Muscle of leg (tissue), 11 donors: ENCODE data around the gene KCNB1. TPM values are rescaled to one million over a fixed set of nuclear protein-coding genes. Genes with fewer than 3 reads are reported as not detected.

Source experiments
- DNase-seq: peaks from one replicate; pipeline ENCODE4 v3.0.0; 2013
- H3K27ac ChIP-seq: one replicate; pipeline ENCODE4 v1.5.1; 2013; ENCODE audit warnings: mild to moderate bottlenecking, low read length, control low read depth
- H3K27me3 ChIP-seq: one replicate; pipeline ENCODE4 v1.6.1; 2013; ENCODE audit warnings: low read length; ENCODE audit not compliant: control insufficient read depth, insufficient read depth
- H3K36me3 ChIP-seq: one replicate; pipeline ENCODE4 v1.6.1; 2013; ENCODE audit warnings: low read length; ENCODE audit not compliant: control insufficient read depth, insufficient read depth
- H3K4me1 ChIP-seq: one replicate; pipeline ENCODE4 v1.6.1; 2013; ENCODE audit warnings: low read length; ENCODE audit not compliant: control insufficient read depth, insufficient read depth
- H3K4me3 ChIP-seq: one replicate; pipeline ENCODE4 v1.5.1; 2013; ENCODE audit warnings: low read length, control low read depth
- H3K9me3 ChIP-seq: replicated peaks from 2 replicates; pipeline ENCODE4 v1.6.1; 2013; ENCODE audit warnings: low read depth, low read length; ENCODE audit not compliant: control insufficient read depth
- WGBS: methylation state at CpG from one replicate; pipeline ENCODE4 v1.1.5; 2013; ENCODE audit warnings: missing lambda C conversion rate; ENCODE audit not compliant: insufficient coverage; 5-methylcytosine and 5-hydroxymethylcytosine counted together
- polyA plus RNA-seq, 8 donors: library from polyadenylated mRNA; unstranded; fragments of 120-200 nt; gene quantifications; one replicate each; pipeline versions ENCODE4 v1.2.1 to v1.2.3, GENCODE V29; 2013; ENCODE audit warnings: inconsistent platforms in 1 of 8, low replicate concordance in 1 of 8; ENCODE audit not compliant: insufficient read length in 8 of 8, insufficient read depth in 1 of 8
- total RNA-seq: library from RNA; stranded (reverse); fragments of 120-200 nt; gene quantifications from one replicate; pipeline ENCODE4 v1.2.4, GENCODE V29; 2013

KCNB1 gene
- total and polyA plus RNA-seq, 9 donors, result 2.7 to 8.7 (median 5.4) TPM

GRCh38 chr20:49379338-49379737, 103.1 kb downstream of the KCNB1 start:
- Histone ChIP-seq H3K4me1 (peaks cover 14% of the 10 kb centered on the region), H3K27ac (no peak overlapping the region), H3K4me3 (no peak overlapping the region), H3K27me3 (no peaks in the 10 kb centered on the region), H3K9me3 (no peaks in the 10 kb centered on the region), H3K36me3 (no peaks in the 10 kb centered on the region)
- no peak for DNase-seq
- 70% methylated on average over 4 of the region's 7 CpGs for WGBS

- Histone ChIP-seq H3K36me3 (no peaks in the 10 kb centered on the region), H3K4me3 (no peak overlapping the region), H3K27me3 (no peaks in the 10 kb centered on the region), H3K4me1 (peaks cover 14% of the 10 kb centered on the region), H3K27ac (no peak overlapping the region), H3K9me3 (no peaks in the 10 kb centered on the region)
- no peak for DNase-seq
- WGBS, result 40% methylated on average over 2 of the region's 4 CpGs
These were observed 105.1 kb downstream of the KCNB1 start for GRCh38 chr20:49377326-49377725.

- no CpG with 5 or more reads among the region's 3 CpGs for WGBS
- H3K4me1 ChIP-seq, result peaks cover 3% of the 10 kb centered on the region
- no peaks in the 10 kb centered on the region for H3K9me3 ChIP-seq
- H3K27ac ChIP-seq, result no peak overlapping the region
- H3K36me3 ChIP-seq, result no peaks in the 10 kb centered on the region
- H3K4me3 ChIP-seq, result no peak overlapping the region
- DNase-seq, result no peak
- no peaks in the 10 kb centered on the region for H3K27me3 ChIP-seq
These were observed 107.3 kb downstream of the KCNB1 start for GRCh38 chr20:49375170-49375569.

- DNase-seq, result no peak
- H3K4me1 ChIP-seq, result peaks cover 3% of the 10 kb centered on the region
- H3K27me3 ChIP-seq, result no peaks in the 10 kb centered on the region
- H3K4me3 ChIP-seq, result no peak overlapping the region
- no peaks in the 10 kb centered on the region for H3K9me3 ChIP-seq
- H3K27ac ChIP-seq, result no peak overlapping the region
- no peaks in the 10 kb centered on the region for H3K36me3 ChIP-seq
- WGBS, result 100% methylated on average over 1 of the region's 9 CpGs
These were observed 110.3 kb downstream of the KCNB1 start for GRCh38 chr20:49372095-49372734.

- no peak overlapping the region for H3K4me3 ChIP-seq
- no peaks in the 10 kb centered on the region for H3K36me3 ChIP-seq
- H3K4me1 ChIP-seq, result peaks cover 16% of the 10 kb centered on the region
- H3K27me3 ChIP-seq, result no peaks in the 10 kb centered on the region
- WGBS, result 29% methylated on average over 2 of the region's 5 CpGs
- DNase-seq, result no peak
- no peak overlapping the region for H3K27ac ChIP-seq
- H3K9me3 ChIP-seq, result no peaks in the 10 kb centered on the region
These were observed 113.9 kb downstream of the KCNB1 start for GRCh38 chr20:49368596-49368995.

- H3K4me3 ChIP-seq, result no peak overlapping the region
- no peaks in the 10 kb centered on the region for H3K27me3 ChIP-seq
- no peaks in the 10 kb centered on the region for H3K36me3 ChIP-seq
- H3K9me3 ChIP-seq, result no peaks in the 10 kb centered on the region
- no peak for DNase-seq
- no peak overlapping the region for H3K27ac ChIP-seq
- WGBS, result 33% methylated on average over 3 of the region's 5 CpGs
- H3K4me1 ChIP-seq, result peaks cover 16% of the 10 kb centered on the region
These were observed 115.4 kb downstream of the KCNB1 start for GRCh38 chr20:49367113-49367512.

- Histone ChIP-seq H3K9me3 (no peaks in the 10 kb centered on the region), H3K36me3 (no peaks in the 10 kb centered on the region)
- WGBS, result 0% methylated on average over 1 of the region's 1 CpG
These were observed 115.8 kb downstream of the KCNB1 start for GRCh38 chr20:49366687-49367086.

GRCh38 chr20:49361862-49362660, 120.4 kb downstream of the KCNB1 start:
- Histone ChIP-seq H3K4me3 (no peak overlapping the region), H3K27me3 (no peaks in the 10 kb centered on the region), H3K27ac (no peak overlapping the region), H3K36me3 (no peaks in the 10 kb centered on the region), H3K9me3 (no peaks in the 10 kb centered on the region), H3K4me1 (peaks cover 12% of the 10 kb centered on the region)
- no peak for DNase-seq
- WGBS, result no CpG with 5 or more reads among the region's 4 CpGs

More at GRCh38 chr20:49366687-49367086, 115.8 kb downstream of the KCNB1 start:
- Histone ChIP-seq H3K4me3 (no peak overlapping the region), H3K27ac (no peak overlapping the region), H3K4me1 (peaks cover 16% of the 10 kb centered on the region), H3K27me3 (no peaks in the 10 kb centered on the region)
- no peak for DNase-seq

- no peak for DNase-seq
- H3K36me3 ChIP-seq, result no peaks in the 10 kb centered on the region
- no peak overlapping the region for H3K4me3 ChIP-seq
- H3K27ac ChIP-seq, result no peak overlapping the region
- peaks cover 9% of the 10 kb centered on the region for H3K4me1 ChIP-seq
- H3K9me3 ChIP-seq, result no peaks in the 10 kb centered on the region
- 61% methylated on average over 3 of the region's 6 CpGs for WGBS
- H3K27me3 ChIP-seq, result no peaks in the 10 kb centered on the region
These were observed 122.1 kb downstream of the KCNB1 start for GRCh38 chr20:49360242-49360968.

GRCh38 chr20:49356676-49357075, 125.8 kb downstream of the KCNB1 start:
- 70% methylated on average over 3 of the region's 3 CpGs for WGBS
- Histone ChIP-seq H3K27ac (peak overlapping the region; percentile 83), H3K9me3 (no peaks in the 10 kb centered on the region), H3K4me1 (peaks cover 13% of the 10 kb centered on the region), H3K27me3 (no peaks in the 10 kb centered on the region), H3K36me3 (no peaks in the 10 kb centered on the region), H3K4me3 (no peak overlapping the region)
- peak; percentile 83 for DNase-seq
